Nephron progenitor cell (in vitro differentiated cells): ENCODE data around the gene MCAT.

ENCODE experiments used
- DNase-seq: peaks from one replicate; pipeline ENCODE4 v3.0.0; 2021
- H3K27ac Mint-ChIP-seq: 2 replicates; pipeline ENCODE4 v1.8.0; 2021; ENCODE audit warnings: mild to moderate bottlenecking, moderate library complexity, mixed read lengths
- H3K27me3 Mint-ChIP-seq: 2 replicates; pipeline ENCODE4 v1.8.0; 2021; ENCODE audit warnings: mild to moderate bottlenecking, low read depth, mixed read lengths; ENCODE audit not compliant: poor library complexity
- H3K36me3 Mint-ChIP-seq: 2 replicates; pipeline ENCODE4 v1.8.0; 2021; ENCODE audit warnings: low read depth, mixed read lengths
- H3K4me1 Mint-ChIP-seq: 2 replicates; pipeline ENCODE4 v1.8.0; 2021; ENCODE audit warnings: mixed read lengths
- H3K4me3 Mint-ChIP-seq: 2 replicates; pipeline ENCODE4 v1.8.0; 2021; ENCODE audit warnings: mild to moderate bottlenecking, moderate library complexity, mixed read lengths
- H3K9me3 Mint-ChIP-seq: 2 replicates; pipeline ENCODE4 v1.8.0; 2021; ENCODE audit warnings: mild to moderate bottlenecking, moderate library complexity, mixed read lengths
- CTCF ChIP-seq: fragments of 200-600 bp; sonication (generic); IDR thresholded peaks from 2 replicates; pipeline ENCODE4 v1.5.0; 2021; ENCODE audit warnings: antibody characterized with exemption

Gene MCAT

GRCh38 chr22:43173976-43174720, 30.9 kb upstream of the MCAT start:
- no peak for DNase-seq
- peaks cover 42% of the 10 kb centered on the region for H3K36me3 Mint-ChIP-seq
- no peak overlapping the region for H3K27ac Mint-ChIP-seq
- TF ChIP-seq CTCF: no peak
- no peaks in the 10 kb centered on the region for H3K4me1 Mint-ChIP-seq
- H3K27me3 Mint-ChIP-seq: no peaks in the 10 kb centered on the region
- H3K9me3 Mint-ChIP-seq: no peaks in the 10 kb centered on the region
- H3K4me3 Mint-ChIP-seq: no peak overlapping the region

GRCh38 chr22:43173566-43173965, 30.4 kb upstream of the MCAT start:
- Mint-ChIP-seq H3K9me3 (no peaks in the 10 kb centered on the region), H3K27ac (no peak overlapping the region), H3K27me3 (no peaks in the 10 kb centered on the region), H3K4me3 (no peak overlapping the region), H3K36me3 (peaks cover 36% of the 10 kb centered on the region), H3K4me1 (no peaks in the 10 kb centered on the region)
- TF ChIP-seq CTCF: no peak
- DNase-seq: no peak

- H3K4me3 Mint-ChIP-seq: no peak overlapping the region
- no peaks in the 10 kb centered on the region for H3K4me1 Mint-ChIP-seq
- no peak for TF ChIP-seq CTCF
- no peaks in the 10 kb centered on the region for H3K27me3 Mint-ChIP-seq
- H3K36me3 Mint-ChIP-seq: peaks cover 29% of the 10 kb centered on the region
- no peaks in the 10 kb centered on the region for H3K9me3 Mint-ChIP-seq
- H3K27ac Mint-ChIP-seq: no peak overlapping the region
- DNase-seq: no peak
Observed at GRCh38 chr22:43172191-43172590, 29.0 kb upstream of the MCAT start.

GRCh38 chr22:43171607-43172006, 28.4 kb upstream of the MCAT start:
- Mint-ChIP-seq H3K27me3 (no peaks in the 10 kb centered on the region), H3K27ac (no peak overlapping the region), H3K9me3 (no peaks in the 10 kb centered on the region), H3K4me1 (no peaks in the 10 kb centered on the region), H3K4me3 (no peak overlapping the region), H3K36me3 (peaks cover 27% of the 10 kb centered on the region)
- DNase-seq: no peak
- no peak for TF ChIP-seq CTCF

GRCh38 chr22:43171019-43171491, 27.9 kb upstream of the MCAT start:
- no peak for TF ChIP-seq CTCF

GRCh38 chr22:43170131-43170480, 26.9 kb upstream of the MCAT start:
- Mint-ChIP-seq H3K9me3 (no peaks in the 10 kb centered on the region), H3K27me3 (no peaks in the 10 kb centered on the region), H3K27ac (no peak overlapping the region), H3K36me3 (peaks cover 27% of the 10 kb centered on the region), H3K4me1 (no peaks in the 10 kb centered on the region), H3K4me3 (no peak overlapping the region)
- no peak for TF ChIP-seq CTCF
- DNase-seq: no peak

More at GRCh38 chr22:43171019-43171491, 27.9 kb upstream of the MCAT start:
- Mint-ChIP-seq H3K36me3 (peaks cover 27% of the 10 kb centered on the region), H3K4me3 (no peak overlapping the region), H3K4me1 (no peaks in the 10 kb centered on the region), H3K9me3 (no peaks in the 10 kb centered on the region), H3K27me3 (no peaks in the 10 kb centered on the region), H3K27ac (no peak overlapping the region)
- no peak for DNase-seq
